NCI-H2227 (cell line): ENCODE measurements around the gene NLRP14.
A peak's percentile ranks its signal among the peaks of the same experiment; 100 is the strongest.

Experiments used
- DNase-seq: peaks from one replicate; lab custom pipeline; 2025; ENCODE audit not compliant: unreplicated experiment; lab: John Stamatoyannopoulos, UW

The NLRP14 gene

DNA sequence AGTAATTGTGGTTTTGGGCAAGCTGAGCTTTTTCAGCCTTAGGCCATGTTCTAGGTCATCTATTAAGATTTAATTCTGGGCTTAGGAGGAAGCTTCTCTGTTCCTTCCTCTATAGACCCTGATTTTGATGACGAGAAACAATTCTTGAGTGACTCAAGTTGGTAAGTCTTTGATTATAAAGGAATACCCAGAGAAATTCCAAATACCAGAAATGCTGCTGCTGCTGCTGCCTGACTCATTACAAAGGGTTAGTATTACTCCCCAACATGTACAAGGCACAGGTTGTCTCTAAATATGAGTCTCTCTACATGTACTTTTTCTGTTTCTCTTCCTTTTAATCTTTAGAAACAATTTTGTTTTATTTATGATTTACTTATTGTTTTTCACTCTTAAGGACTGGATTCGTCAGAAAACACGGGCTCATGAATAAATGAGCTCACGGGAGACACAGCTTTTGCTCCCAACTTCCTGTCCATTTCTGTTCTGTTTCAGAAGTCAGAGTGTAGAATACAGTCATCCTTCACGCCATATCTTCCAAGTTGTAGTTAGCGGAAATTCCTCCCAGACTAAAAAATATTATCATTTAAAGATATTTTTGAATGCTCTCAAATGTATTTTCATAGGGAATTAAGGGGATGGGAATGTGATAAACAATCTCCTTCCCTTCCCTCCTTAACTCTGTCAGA lies 36.7 kb downstream of the NLRP14 start:
- no peak for DNase-seq

DNA sequence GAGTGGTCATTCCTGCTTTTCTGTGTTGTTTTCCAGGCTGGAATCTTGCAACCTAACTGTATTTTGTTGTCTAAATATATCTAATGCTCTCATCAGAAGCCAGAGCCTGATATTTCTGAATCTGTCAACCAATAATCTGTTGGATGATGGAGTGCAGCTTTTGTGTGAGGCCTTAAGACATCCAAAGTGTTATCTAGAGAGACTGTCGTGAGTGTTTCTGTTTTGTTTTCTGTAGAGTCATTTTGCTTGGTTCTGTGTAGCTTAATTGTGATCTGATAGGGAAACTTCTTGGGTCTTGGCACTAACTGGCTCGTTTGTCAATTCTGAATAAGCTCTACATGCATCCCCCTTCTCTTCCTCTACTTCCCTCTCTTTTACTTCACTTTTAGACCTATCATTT lies 37.4 kb downstream of the NLRP14 start:
- DNase-seq = no peak

DNA sequence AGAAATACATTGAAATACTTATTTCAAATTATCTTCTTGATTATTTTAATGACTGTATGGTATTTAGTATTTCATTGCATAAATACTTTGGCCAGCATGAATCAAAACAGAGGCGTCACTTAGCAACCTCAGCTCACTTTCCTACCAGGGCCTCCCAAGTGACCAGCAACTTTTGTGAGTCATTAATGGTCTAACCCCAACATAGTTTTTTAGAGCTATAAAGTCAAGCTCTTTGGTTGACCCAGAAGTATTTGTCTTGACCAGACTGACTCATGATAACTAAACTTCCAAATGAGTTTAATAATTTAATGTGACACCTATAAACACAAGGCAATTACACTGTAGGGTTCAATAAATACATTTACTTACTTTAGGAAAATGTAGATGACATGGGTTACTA lies 40.6 kb downstream of the NLRP14 start:
- DNase-seq = no peak

DNA sequence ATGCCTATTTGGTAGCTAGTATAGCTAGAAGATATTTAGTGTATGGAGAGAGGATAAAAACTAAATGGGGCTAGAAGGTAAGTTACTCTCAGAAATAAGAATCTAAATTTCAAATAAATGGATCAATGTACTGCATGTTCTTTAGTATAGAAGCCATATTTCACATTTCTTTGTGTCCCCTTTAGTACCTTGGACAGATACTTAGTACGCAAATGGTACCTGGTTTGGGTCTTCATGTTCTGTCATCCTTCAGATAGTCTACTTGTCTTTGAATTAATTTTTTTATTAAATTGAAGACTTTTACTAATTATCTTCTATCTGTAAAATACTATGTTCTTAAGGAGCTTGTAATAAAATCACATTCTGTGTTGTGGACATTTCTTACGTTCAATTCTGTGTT lies 42.3 kb downstream of the NLRP14 start:
- no peak for DNase-seq

GRCh38 chr11:7072401-7073028 lies 52.2 kb downstream of the NLRP14 start:
- DNase-seq = no peak

DNA sequence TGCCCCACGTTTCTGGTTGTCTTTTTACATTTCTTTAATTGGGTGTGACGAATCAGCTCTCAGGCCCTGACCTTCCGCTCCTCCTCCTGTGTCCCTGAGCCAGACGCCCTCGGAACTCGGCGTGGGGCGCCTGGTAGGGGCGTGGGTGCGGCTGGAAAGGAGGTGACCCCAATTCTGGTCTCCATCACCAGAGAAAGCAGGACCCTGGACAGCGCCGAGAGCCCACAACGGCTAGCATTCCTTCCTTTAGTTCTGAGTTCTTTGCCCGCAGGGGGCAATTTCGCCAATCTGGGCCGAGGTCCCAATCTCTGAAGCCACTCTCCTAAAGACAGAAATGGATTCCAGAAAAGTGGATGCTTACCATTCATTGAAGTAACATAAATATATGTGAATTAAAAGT lies 56.8 kb downstream of the NLRP14 start:
- no peak for DNase-seq

GRCh38 chr11:7079545-7080135 lies 59.4 kb downstream of the NLRP14 start:
- no peak for DNase-seq

GRCh38 chr11:7080900-7081299 lies 60.6 kb downstream of the NLRP14 start:
- DNase-seq = no peak

DNA sequence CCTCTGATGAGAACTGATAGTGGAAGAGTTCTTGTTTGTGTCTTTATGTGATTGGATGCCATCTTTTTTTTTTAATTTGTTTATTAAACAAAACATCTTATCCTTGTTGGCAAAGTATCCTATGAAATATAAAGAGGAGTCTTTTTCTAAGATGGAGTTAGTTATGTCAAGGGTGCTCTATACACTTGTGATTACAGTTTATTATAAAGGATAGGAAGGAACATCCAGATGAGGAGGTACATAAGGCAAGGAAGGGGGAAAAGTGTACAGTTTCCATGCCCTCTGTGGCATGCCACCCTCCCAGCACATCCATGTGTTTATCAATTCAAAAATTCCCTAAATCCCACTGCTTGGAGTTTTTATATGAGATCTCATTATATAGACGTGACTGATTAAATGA lies 61.2 kb downstream of the NLRP14 start:
- no peak for DNase-seq

GRCh38 chr11:7088921-7089320 lies 68.6 kb downstream of the NLRP14 start, which contains the start of gene RBMXL2:
Gene RBMXL2, plus strand, starts transcription at chr11:7088998. Its CDS starts 123 bp downstream, at chr11:7089121.
- DNase-seq = no peak

GRCh38 chr11:7089328-7090251 lies 69.3 kb downstream of the NLRP14 start:
- DNase-seq = no peak

DNA sequence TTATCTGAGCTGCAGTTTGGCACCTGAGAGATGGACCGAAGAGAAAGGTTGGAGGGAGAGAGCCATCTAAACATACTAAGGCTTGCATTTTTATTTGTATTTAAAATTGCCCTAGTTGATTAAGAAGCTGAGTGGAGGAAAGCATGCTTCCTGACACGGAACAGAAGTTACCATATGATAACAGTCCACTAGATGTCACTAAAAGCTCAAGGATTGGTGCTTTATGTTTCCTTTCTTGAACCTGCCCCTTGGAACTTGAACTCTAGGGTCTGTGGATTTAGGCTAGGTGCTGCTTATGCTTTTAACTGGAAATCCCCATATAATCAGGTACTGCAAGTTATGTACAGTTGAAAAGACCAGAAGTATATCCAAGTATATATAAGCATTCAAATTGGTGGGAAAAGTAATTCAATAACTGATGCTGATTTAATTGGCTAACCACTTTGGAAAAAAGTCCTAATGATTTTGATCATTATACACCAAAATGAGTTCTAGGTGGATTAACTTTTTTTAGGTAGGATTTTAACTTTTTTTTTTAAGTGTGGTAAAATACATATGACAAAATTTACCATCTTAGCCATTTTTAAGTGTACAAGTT lies 78.1 kb downstream of the NLRP14 start:
- DNase-seq = peak; percentile 46

DNA sequence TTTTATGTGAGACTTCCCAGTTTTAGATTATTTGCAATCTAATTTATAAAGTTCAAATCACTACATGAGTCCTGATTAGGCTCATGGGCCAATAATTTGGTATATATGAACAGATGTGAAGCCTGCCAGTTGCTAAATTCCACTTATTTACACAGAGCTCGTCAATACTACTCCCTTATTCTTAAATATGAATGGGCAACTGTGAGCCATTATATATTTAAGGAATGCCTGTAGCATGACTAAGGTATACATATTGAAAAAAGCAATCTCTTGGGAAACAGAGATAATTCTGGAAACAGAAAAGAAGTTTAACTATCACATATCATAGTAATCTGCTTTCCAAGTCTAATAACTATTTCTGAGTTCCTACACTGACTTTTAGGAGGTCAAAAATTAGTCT lies 95.5 kb downstream of the NLRP14 start:
- DNase-seq = no peak

DNA sequence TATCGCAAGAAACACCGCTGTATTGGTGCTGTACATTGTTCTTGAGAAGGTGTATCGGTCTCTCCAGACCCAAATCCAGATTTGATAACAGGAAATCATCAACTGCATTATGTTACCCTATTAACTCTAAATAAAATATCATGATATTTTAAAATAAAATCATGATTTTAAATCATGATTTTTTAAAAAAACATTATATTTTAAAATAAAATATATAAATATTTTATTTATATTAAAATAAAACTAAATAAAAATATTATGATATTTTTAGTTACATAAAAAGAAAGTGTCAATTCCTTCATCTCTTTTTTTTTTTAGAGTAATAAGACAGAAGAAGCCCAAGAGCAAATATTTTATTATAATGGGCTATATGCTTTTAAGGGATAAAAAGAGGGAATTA lies 96.1 kb downstream of the NLRP14 start:
- DNase-seq = no peak
